Measurements from ENCODE around the gene NAB1. TPM values are rescaled to one million over a fixed set of nuclear protein-coding genes. Genes with fewer than 3 reads are reported as not detected.

NAB1 gene
- total RNA-seq, 1 donor from 2014 or later, result 31.3 TPM

GRCh38 chr2:190714958-190715357 is 66.1 kb downstream of the NAB1 start:
- Mint-ChIP-seq H3K4me3 (no peak overlapping the region), H3K27ac (no peak overlapping the region), H3K9me3 (no peaks in the 10 kb centered on the region), H3K4me1 (peaks cover 10% of the 10 kb centered on the region), H3K27me3 (no peaks in the 10 kb centered on the region), H3K36me3 (ENCODE audit: low read depth) (no peaks in the 10 kb centered on the region)
- ChIA-PET CTCF (no interaction called here), POLR2A (no interaction called here)
- ATAC-seq (ENCODE audit: low read depth) (no peak), DNase-seq (no peak)
- TF ChIP-seq CTCF (IDR thresholded peaks at IDR 0.05), result no peak
- intact Hi-C loops (cut with micrococcal nuclease), result no loop called here

GRCh38 chr2:190716176-190716807 is 67.4 kb downstream of the NAB1 start:
- CTCF ChIA-PET, result no interaction called here
- DNase-seq, result no peak
- peaks cover 10% of the 10 kb centered on the region for H3K4me1 Mint-ChIP-seq
- H3K4me3 Mint-ChIP-seq, result no peak overlapping the region
- no peak for ATAC-seq (ENCODE audit: low read depth)
- no peaks in the 10 kb centered on the region for H3K27me3 Mint-ChIP-seq
- TF ChIP-seq CTCF (IDR thresholded peaks at IDR 0.05), result no peak
- POLR2A ChIA-PET, result no interaction called here
- no peaks in the 10 kb centered on the region for H3K9me3 Mint-ChIP-seq
- no peaks in the 10 kb centered on the region for H3K36me3 Mint-ChIP-seq (ENCODE audit: low read depth)
- intact Hi-C loops (cut with micrococcal nuclease), result no loop called here
- H3K27ac Mint-ChIP-seq, result no peak overlapping the region

- no peak for ATAC-seq (ENCODE audit: low read depth)
- Mint-ChIP-seq H3K27me3 (no peaks in the 10 kb centered on the region), H3K27ac (no peak overlapping the region), H3K9me3 (no peaks in the 10 kb centered on the region), H3K4me1 (peaks cover 14% of the 10 kb centered on the region), H3K4me3 (no peak overlapping the region), H3K36me3 (ENCODE audit: low read depth) (no peaks in the 10 kb centered on the region)
- intact Hi-C loops (cut with micrococcal nuclease), result no loop called here
- DNase-seq, result no peak
- ChIA-PET CTCF (no interaction called here), POLR2A (no interaction called here)
- TF ChIP-seq CTCF (IDR thresholded peaks at IDR 0.05), result no peak
These were observed 68.4 kb downstream of the NAB1 start for GRCh38 chr2:190717306-190717705.

- TF ChIP-seq CTCF (IDR thresholded peaks at IDR 0.05), result no peak
- intact Hi-C loops (cut with micrococcal nuclease), result loop anchor here (2.0 kb wide), 1 partner anchor 69 kb away; the partner anchor contains the start of gene NAB1
- ChIA-PET POLR2A (no interaction called here), CTCF (no interaction called here)
- no peaks in the 10 kb centered on the region for H3K27me3 Mint-ChIP-seq
- no peak overlapping the region for H3K27ac Mint-ChIP-seq
- no peak for DNase-seq
- no peaks in the 10 kb centered on the region for H3K36me3 Mint-ChIP-seq (ENCODE audit: low read depth)
- no peaks in the 10 kb centered on the region for H3K9me3 Mint-ChIP-seq
- ATAC-seq (ENCODE audit: low read depth), result peak; percentile 10
- peaks cover 14% of the 10 kb centered on the region for H3K4me1 Mint-ChIP-seq
- no peak overlapping the region for H3K4me3 Mint-ChIP-seq
These were observed 69.1 kb downstream of the NAB1 start for GRCh38 chr2:190717764-190718651.
